ENCODE measurements around the gene CDK5RAP2.

CDK5RAP2 gene

GRCh38 chr9:120383611-120383998 lies 196.4 kb downstream of the CDK5RAP2 start:
- DNase-seq (ENCODE audit: low spot score): no peak

DNA sequence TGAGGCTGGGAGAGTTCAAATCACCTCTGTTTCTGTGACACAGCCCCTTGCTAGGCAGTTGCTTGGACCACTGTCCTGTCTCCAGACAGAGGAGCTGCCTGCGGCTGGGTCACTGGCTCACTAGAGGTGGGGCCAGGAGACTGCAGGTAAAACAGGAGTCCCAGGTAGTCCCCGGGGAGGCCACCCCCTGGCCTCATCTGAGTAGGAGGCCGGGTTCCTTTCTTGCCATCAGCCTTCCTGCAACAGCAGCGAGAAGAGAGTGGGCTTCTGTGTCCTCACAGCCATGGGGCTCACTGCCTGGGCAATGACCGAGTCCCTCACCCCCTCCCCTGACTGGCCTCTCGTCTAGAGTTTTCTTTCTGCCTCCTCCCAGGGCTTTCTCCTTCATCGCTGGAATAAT lies 197.5 kb downstream of the CDK5RAP2 start:
- DNase-seq (ENCODE audit: low spot score): no peak

DNA sequence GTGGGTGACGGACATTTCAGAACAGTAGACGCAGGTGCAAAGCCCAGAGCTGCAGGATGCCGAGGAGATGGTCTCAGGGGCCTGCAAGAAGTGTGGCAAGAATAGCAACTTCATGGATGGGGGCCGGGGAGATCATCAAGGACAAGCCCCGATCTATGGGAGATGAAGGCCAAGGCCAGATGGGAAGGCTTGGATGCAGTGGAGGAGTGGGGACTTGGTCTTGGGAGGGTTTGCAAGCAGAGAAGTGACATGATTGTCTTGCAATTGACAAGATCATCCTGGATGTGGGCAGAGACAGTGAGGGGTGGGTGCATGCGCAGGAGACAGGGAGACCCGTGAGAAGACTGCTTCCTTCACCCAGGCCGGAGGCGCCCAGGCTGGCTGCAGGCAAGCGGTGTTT lies 198.1 kb downstream of the CDK5RAP2 start:
- DNase-seq (ENCODE audit: low spot score): no peak

DNA sequence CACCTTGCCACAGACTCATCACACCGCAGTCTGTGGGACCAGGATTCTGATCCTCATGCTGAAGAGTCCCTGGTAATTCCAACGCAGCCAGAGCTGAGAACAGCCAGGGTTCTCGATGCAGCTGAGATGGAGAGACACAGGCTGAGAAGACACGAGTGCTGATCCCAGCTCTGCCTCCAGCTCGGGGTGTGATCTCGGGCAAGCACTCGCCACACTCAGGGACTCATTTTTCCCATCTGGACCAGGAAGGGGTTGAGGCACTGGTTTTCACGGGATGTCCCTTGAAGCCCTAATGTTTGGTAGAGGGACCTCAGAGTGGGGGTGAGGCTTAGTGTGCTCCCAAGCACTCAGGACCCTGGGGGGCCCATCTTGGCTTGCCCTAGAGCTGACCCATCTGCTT lies 200.4 kb downstream of the CDK5RAP2 start:
- DNase-seq (ENCODE audit: low spot score): no peak

DNA sequence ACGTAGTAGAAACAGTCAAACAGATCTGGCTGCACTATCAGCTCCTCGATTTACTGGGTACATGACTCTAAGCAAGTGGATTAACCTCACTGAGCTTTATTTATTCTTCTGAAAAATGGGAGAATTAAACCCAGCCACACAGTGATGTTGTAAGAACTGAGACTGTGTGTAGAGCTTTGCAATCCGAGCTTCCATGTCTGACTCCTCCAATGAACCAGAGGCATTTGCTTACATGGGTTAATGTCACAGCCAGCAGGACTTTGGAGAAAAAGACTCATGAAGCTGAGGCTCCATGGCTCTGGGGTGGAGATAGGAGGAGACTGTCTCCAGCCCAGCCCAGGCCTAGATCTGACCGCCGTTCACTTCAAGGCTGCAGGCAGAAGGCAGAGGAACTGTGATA lies 201.3 kb downstream of the CDK5RAP2 start:
- DNase-seq (ENCODE audit: low spot score): no peak

GRCh38 chr9:120377268-120378159 lies 202.5 kb downstream of the CDK5RAP2 start:
- DNase-seq (ENCODE audit: low spot score): no peak

DNA sequence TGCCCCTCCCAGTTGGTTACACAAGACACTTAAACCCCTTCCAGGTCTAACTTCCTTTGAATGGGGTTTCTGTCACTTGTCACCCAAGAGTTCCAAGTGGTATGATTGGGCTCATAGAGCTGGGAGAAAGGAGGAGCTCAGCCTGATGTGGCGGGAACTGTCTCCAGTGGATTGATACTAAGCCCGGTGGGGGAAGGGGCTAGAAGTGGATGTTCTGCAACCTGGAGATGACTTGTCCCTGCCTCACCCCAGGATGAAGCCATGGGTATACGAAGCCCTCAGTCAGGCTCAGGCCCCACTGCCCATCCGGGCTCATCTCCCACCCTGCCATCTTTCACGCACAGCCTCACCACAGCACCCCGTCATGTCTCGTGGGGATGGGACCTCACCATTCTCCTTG lies 203.9 kb downstream of the CDK5RAP2 start:
- no peak for DNase-seq (ENCODE audit: low spot score)

DNA sequence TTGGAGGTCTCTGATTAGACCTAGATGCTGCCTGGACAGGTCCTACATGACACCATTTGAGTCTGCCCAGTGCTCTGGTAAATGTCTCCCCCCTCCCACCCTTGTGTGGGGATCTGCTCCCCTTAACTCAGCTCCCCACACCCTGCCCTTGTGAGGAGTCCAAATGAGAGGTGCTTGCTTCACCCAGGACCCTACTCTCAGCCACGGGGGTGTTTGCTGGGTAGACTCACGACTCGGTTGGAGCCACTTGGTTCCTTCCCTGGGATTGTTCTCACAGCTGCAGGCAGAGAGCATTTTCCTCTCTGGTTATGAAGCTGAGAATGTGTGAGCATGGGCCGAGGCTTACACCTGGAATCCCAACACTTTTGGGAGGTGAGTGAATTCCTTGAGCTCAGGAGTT lies 204.7 kb downstream of the CDK5RAP2 start:
- DNase-seq (ENCODE audit: low spot score): no peak

DNA sequence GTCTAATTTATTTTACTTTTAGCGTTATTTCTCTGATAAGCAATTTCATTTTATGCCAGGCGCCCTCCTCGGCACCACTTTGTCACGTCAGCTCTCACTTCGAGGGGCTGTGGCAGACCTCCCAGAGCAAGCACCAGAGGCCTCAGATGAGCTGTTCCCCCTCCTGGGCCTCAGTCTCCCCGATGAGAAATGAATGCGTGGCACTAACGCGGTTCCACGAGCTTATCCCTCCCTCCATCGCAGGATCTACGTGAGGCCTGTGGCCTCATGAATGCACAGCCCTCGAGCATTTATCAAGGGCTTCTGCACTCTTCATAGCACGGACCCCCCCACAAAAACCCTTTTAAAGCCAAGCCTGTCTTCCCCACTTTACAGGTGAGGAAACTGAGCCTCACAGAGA lies 205.2 kb downstream of the CDK5RAP2 start:
- no peak for DNase-seq (ENCODE audit: low spot score)

GRCh38 chr9:120374239-120374638 lies 205.7 kb downstream of the CDK5RAP2 start:
- no peak for DNase-seq (ENCODE audit: low spot score)

GRCh38 chr9:120372040-120372439 lies 207.9 kb downstream of the CDK5RAP2 start:
- no peak for DNase-seq (ENCODE audit: low spot score)

- DNase-seq (ENCODE audit: low spot score): no peak
Observed at GRCh38 chr9:120369608-120370220, 210.3 kb downstream of the CDK5RAP2 start.

GRCh38 chr9:120368799-120369198 lies 211.2 kb downstream of the CDK5RAP2 start:
- no peak for DNase-seq (ENCODE audit: low spot score)

DNA sequence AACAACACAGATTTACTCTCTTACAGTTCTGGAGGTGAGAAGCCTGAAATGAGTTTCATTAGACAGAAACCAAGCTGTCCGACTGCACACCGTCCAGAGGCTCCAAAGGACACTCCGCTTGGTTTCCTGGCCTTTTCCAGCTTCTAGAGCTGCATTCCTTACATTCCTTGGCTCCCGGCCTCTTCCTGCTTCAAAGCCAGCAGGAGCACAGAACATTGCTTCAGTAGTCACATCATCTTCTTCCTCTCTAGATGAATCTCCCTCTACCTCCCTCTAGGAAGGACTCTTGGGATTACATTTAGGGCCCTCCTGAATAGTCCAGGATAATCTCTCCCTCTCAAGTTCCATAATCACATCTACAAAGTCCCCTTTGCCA lies 213.3 kb downstream of the CDK5RAP2 start:
- peak; percentile 91 for DNase-seq (ENCODE audit: low spot score)

GRCh38 chr9:120365386-120365785 lies 214.6 kb downstream of the CDK5RAP2 start:
- no peak for DNase-seq (ENCODE audit: low spot score)

- DNase-seq (ENCODE audit: low spot score): no peak
Observed at GRCh38 chr9:120363697-120364096, 216.3 kb downstream of the CDK5RAP2 start.

DNA sequence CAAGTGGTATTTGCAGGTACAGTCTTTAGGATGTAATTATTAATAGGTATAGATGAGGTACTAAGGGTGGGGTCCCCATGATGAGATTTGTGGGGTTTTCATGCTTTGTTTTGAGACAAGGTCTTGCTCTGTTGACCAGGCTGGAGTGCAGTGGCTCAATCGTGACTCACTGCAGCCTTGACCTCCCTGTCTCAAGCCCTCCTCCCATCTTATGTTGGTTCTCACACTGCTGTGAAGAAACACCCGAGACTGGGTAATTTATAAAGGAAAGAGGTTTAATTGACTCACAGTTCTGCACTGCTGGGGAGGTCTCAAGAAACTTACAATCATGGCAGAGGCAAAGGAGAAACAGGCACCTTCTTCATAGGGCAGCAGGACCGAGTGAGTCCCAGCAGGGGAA lies 217.5 kb downstream of the CDK5RAP2 start:
- DNase-seq (ENCODE audit: low spot score): no peak

DNA sequence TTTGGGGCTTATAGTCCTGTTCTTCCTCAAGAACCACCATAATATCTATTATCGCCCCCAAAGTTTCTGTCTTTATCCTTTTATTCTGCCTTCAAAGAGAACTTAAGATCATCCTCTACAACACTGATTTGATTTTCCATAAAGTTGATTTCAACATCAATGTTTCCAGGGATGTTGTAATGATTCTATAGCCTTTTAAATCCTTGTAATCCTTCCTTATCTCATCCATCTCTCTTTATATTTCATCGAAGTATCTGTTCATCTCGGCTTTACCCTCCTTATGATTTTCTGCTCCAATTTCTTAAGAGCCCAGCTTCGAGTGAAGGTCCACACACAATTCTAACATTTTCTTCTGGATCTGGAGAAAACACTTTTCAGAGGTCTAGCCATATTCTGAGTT lies 218.4 kb downstream of the CDK5RAP2 start:
- no peak for DNase-seq (ENCODE audit: low spot score)

DNA sequence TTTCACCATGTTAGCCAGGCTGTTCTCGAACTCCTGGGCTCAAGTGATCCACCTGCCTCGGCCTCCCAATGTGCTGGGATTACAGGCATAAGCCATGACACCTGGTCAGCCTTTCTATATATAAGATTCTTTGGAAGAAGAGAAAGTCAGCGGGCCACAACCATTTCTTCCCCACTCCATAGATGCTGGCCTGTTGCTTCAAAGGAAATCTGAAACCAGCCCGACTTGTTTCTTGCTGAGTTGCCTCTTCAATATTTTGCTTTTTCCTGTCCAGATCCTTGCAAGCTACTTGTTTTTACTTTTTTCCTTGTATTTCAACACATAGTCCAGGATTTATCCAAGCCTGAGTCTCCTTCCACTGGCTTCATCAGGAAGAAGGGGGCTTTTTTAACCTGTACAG lies 219.5 kb downstream of the CDK5RAP2 start:
- DNase-seq (ENCODE audit: low spot score): no peak

DNA sequence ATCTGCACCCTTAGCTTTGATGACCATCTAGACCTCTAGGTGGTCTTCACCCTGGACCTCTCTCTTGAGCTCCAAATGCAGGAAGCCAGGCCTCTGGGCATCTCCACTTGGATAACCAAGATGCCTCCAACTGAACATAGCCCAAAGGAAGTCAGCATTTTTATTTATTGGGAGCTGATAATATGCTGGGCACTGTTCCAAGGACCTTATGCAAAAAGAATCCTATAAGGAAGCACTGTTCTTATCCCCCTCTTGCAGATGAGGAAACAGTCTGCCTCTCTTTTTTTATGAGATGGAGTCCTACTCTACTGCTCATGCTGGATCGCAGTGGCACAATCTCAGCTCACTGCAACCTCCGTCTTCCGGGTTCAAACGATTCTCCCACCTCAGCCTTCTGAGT lies 219.9 kb downstream of the CDK5RAP2 start:
- DNase-seq (ENCODE audit: low spot score): no peak

- no peak for DNase-seq (ENCODE audit: low spot score)
Observed at GRCh38 chr9:120358877-120359276, 221.1 kb downstream of the CDK5RAP2 start.

GRCh38 chr9:120353506-120353905 lies 226.5 kb downstream of the CDK5RAP2 start:
- peak; percentile 77 for DNase-seq (ENCODE audit: low spot score)

DNA sequence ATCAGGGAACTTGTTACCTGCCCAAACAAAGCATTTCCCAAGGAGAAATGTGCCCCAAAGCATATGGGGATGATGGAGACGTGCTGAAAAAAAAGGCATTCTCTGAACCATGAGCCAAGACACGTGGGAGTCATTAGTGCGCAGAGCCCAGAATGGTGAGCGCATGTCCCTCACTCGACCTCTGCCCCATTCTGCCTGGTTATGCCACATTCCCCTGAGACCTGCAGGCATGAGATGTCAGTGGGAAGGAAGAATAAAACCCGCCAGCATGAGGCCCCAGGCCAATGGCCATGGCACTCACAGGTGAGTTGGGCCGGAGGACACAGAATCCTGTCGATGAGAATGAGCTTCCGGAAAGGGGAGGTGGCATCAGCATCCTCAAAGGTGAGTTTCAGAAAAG lies 228.9 kb downstream of the CDK5RAP2 start:
- no peak for DNase-seq (ENCODE audit: low spot score)

- peak; percentile 11 for DNase-seq (ENCODE audit: low spot score)
Observed at GRCh38 chr9:120350596-120350995, 229.4 kb downstream of the CDK5RAP2 start.
